Thymus (tissue), 11 donors: ENCODE data around the gene TRNAU1AP. TPM values are rescaled to one million over a fixed set of nuclear protein-coding genes. Genes with fewer than 3 reads are reported as not detected.

Experiments
- DNase-seq, 9 donors: peaks; one replicate each; pipeline ENCODE4 v3.0.0-alpha.2; 2013; ENCODE audit warnings: low spot score in 9 of 9, low read depth in 6 of 9, missing footprints in 1 of 9
- H3K27ac ChIP-seq, 2 donors: one replicate each; pipeline ENCODE4 v1.5.1; 2013; ENCODE audit warnings: control low read depth in 1 of 2, low read depth in 1 of 2, low read length in 1 of 2, mild to moderate bottlenecking in 1 of 2, moderate library complexity in 1 of 2
- H3K27me3 ChIP-seq, 2 donors: one replicate each; pipeline ENCODE4 v1.5.1; 2013; ENCODE audit warnings: low read length in 1 of 2; ENCODE audit not compliant: control insufficient read depth in 2 of 2, insufficient read depth in 1 of 2
- H3K36me3 ChIP-seq, 2 donors: one replicate each; pipeline ENCODE4 v1.5.1; 2013; ENCODE audit warnings: low read length in 1 of 2, mild to moderate bottlenecking in 1 of 2, moderate library complexity in 1 of 2; ENCODE audit not compliant: control insufficient read depth in 2 of 2, insufficient read depth in 2 of 2
- H3K4me1 ChIP-seq, 2 donors: one replicate each; pipeline ENCODE4 v1.5.1; 2013; ENCODE audit warnings: low read length in 2 of 2; ENCODE audit not compliant: control insufficient read depth in 2 of 2, insufficient read depth in 2 of 2
- H3K4me3 ChIP-seq, 2 donors: one replicate each; pipeline ENCODE4 v1.5.1; 2013; ENCODE audit warnings: low read length in 2 of 2, control low read depth in 1 of 2, mild to moderate bottlenecking in 1 of 2
- H3K9me3 ChIP-seq, 2 donors: one replicate each; pipeline ENCODE4 v1.5.1; 2013; ENCODE audit warnings: low read length in 1 of 2, mild to moderate bottlenecking in 1 of 2; ENCODE audit not compliant: control insufficient read depth in 2 of 2, insufficient read depth in 1 of 2
- WGBS: extraction: QIAGEN DNeasy Blood & Tissue Kit; methylation state at CpG from one replicate; pipeline ENCODE4 v1.1.7; 2013; 5-methylcytosine and 5-hydroxymethylcytosine counted together
- polyA plus RNA-seq: library from polyadenylated mRNA; stranded (reverse); fragments of 200-250 nt; gene quantifications from one replicate; pipeline ENCODE4 v1.2.3, GENCODE V29; 2013
- total RNA-seq: library from RNA; stranded (reverse); fragments of 120-200 nt; gene quantifications from one replicate; pipeline ENCODE4 v1.2.4, GENCODE V29; 2013
- donor health status: healthy.

TRNAU1AP gene
- total and polyA plus RNA-seq, 2 donors: 38.6 to 42.6 TPM

DNA sequence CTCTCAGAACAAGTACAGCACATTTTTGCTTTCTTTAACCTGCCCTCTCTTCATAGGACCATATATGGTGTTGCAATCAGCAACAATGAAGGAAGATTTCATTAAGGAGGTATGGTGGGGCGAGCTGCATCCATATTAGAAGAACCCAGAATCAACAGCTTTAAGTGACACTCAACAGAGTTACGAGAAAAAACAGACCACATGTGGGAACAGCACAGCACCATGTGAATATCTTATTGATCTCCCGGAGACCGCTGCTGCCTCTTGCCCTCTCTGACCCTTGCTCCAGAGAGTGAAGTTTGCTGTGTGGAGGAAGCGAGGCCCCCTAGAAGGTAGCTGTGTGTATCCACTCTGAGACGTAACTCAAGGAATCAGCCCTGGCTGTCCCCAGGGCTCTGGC lies 52.1 kb downstream of the TRNAU1AP start:
- H3K27me3 ChIP-seq: no peaks in the 10 kb centered on the region
- DNase-seq: no peak
- H3K4me1 ChIP-seq: peaks cover 0 to 6% of the 10 kb centered on the region in 2 donors
- no peaks in the 10 kb centered on the region for H3K9me3 ChIP-seq
- H3K4me3 ChIP-seq: no peak overlapping the region
- peaks cover 51 to 54% of the 10 kb centered on the region in 2 donors for H3K36me3 ChIP-seq
- H3K27ac ChIP-seq: no peak overlapping the region
- 99% methylated on average over 6 of the region's 6 CpGs for WGBS

DNA sequence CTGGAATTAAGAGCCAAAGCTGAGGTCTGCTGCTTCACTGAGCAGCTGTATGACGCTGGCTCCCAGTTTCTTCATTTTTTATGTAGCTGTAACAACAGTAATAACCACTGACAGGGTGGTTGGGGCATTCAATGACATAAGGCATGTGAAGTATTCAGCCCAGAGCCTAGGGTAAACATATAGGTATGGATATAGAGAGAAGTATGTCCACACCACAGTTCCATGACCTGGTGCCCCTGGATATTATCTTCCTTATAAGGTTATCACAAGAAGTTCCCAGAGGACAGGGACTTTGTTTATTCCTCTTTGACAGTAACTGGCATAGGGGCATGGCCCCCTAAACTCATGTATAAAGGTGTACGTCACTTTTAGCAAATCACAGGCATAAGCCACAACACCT lies 53.9 kb downstream of the TRNAU1AP start:
- Histone ChIP-seq H3K27me3 (no peaks in the 10 kb centered on the region), H3K36me3 (peaks cover 65 to 72% of the 10 kb centered on the region in 2 donors), H3K4me1 (peaks cover 0 to 6% of the 10 kb centered on the region in 2 donors), H3K27ac (no peak overlapping the region), H3K4me3 (no peak overlapping the region), H3K9me3 (no peaks in the 10 kb centered on the region)
- no peak for DNase-seq
- WGBS: over 99% methylated on average over 2 of the region's 2 CpGs

DNA sequence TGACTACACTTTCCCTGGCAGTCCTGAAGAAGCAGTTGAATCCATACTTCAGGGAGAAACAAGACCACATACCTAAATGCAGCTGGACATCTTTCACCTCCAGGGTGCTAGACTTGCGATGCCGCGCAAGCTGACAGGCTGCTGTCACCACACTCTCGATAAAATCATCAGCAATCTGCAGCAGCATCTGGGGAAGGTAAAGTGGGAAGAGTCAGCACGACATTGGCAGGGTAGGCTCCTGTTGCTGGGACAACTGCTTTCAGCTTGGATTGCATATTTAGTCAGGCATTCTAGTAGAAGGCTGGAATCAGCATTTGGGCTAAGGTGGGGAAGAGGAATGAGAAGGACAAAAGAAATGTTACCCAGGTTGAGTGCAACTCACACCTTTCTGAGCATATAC lies 60.3 kb downstream of the TRNAU1AP start:
- Histone ChIP-seq H3K4me1 (no peaks in the 10 kb centered on the region), H3K27me3 (no peaks in the 10 kb centered on the region), H3K27ac (no peak overlapping the region), H3K9me3 (no peaks in the 10 kb centered on the region), H3K36me3 (peaks cover 50 to 60% of the 10 kb centered on the region in 2 donors), H3K4me3 (no peak overlapping the region)
- no peak for DNase-seq
- WGBS: 97% methylated on average over 5 of the region's 5 CpGs

Other genes with a start within 250 kb of the TRNAU1AP start
- 25.9 TPM for gene MED18, start 224.0 kb upstream of the TRNAU1AP start, total RNA-seq
- gene MED18, start 224.0 kb upstream of the TRNAU1AP start, polyA plus RNA-seq: 32.5 TPM
- 6.5 TPM for gene PHACTR4, start 183.3 kb upstream of the TRNAU1AP start, total RNA-seq
- gene PHACTR4, start 183.3 kb upstream of the TRNAU1AP start, polyA plus RNA-seq: 18.1 TPM
- gene RCC1, start 47.0 kb upstream of the TRNAU1AP start, total RNA-seq: 41.4 TPM
- 19.4 TPM for gene RCC1, start 47.0 kb upstream of the TRNAU1AP start, polyA plus RNA-seq
- gene RAB42, start 39.2 kb downstream of the TRNAU1AP start, total RNA-seq: 51.5 TPM
- gene RAB42, start 39.2 kb downstream of the TRNAU1AP start, polyA plus RNA-seq: 18.6 TPM
- 49.5 TPM for gene TAF12, start 90.0 kb downstream of the TRNAU1AP start, total RNA-seq
- gene TAF12, start 90.0 kb downstream of the TRNAU1AP start, polyA plus RNA-seq: 40.8 TPM
- not detected for gene RNU11, start 95.5 kb downstream of the TRNAU1AP start, total RNA-seq
- gene RNU11, start 95.5 kb downstream of the TRNAU1AP start, polyA plus RNA-seq: not detected
- 11.6 TPM for gene GMEB1, start 115.7 kb downstream of the TRNAU1AP start, total RNA-seq
- gene GMEB1, start 115.7 kb downstream of the TRNAU1AP start, polyA plus RNA-seq: 6.5 TPM
- gene YTHDF2, start 183.9 kb downstream of the TRNAU1AP start, total RNA-seq: 50.5 TPM
- gene YTHDF2, start 183.9 kb downstream of the TRNAU1AP start, polyA plus RNA-seq: 72.6 TPM